ENCODE measurements around the gene ATP1B3.
A peak's percentile ranks its signal among the peaks of the same experiment; 100 is the strongest.

The ATP1B3 gene

DNA sequence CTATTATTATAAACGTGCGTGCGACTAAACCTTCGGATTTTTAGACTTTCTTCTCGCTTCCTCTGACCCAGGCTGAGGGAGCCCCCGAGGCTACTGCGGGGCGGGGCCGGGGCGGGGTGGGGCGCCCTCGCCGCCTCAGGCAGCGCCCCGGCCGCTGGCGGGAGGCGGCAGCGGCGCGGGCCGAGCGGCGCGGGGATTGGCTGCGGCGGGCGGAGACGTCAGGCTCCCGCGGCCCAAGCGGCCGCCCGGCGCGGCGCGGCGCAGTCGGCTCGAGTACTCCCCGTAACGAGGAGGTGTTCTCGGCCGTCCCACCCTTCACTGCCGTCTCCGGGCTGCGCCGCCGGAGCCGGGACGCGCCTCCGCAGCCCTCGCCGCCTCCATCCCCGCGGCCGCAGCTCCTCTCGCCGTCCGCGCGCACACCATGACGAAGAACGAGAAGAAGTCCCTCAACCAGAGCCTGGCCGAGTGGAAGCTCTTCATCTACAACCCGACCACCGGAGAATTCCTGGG is at the start of gene ATP1B3:
ATP1B3 (plus strand) TSS at position 263 of the 510 bp plus-strand sequence; CDS start at position 422, 159 bp downstream.
- TF ChIP-seq, protein P1, sequence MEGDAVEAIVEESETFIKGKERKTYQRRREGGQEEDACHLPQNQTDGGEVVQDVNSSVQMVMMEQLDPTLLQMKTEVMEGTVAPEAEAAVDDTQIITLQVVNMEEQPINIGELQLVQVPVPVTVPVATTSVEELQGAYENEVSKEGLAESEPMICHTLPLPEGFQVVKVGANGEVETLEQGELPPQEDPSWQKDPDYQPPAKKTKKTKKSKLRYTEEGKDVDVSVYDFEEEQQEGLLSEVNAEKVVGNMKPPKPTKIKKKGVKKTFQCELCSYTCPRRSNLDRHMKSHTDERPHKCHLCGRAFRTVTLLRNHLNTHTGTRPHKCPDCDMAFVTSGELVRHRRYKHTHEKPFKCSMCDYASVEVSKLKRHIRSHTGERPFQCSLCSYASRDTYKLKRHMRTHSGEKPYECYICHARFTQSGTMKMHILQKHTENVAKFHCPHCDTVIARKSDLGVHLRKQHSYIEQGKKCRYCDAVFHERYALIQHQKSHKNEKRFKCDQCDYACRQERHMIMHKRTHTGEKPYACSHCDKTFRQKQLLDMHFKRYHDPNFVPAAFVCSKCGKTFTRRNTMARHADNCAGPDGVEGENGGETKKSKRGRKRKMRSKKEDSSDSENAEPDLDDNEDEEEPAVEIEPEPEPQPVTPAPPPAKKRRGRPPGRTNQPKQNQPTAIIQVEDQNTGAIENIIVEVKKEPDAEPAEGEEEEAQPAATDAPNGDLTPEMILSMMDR (conservative IDR thresholded peaks at IDR 0.05), result no peak
- H3K27ac ChIP-seq, result peak within 1 kb of the TSS; percentile 90

DNA sequence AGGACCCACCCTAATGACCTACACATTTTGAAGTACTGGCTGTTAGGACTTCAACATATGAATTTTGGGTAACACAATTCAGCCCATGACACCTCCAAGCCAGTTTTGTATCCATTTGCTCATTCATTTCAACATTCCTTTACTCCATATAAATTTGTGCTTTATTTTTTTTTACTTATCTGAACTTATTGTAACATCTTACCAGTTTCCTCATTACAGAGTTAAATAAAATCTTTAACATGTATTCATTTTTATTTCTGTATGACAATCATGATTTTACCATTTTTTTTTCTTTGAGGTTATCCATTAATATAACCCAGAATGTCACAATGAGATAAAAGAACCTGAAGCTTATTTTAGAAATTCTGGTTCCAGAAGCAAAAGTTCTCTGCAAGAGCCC is 48.0 kb upstream of the ATP1B3 start:
- 0 out of 2 replicates have a peak overlapping the region, but pooled peaks have one; percentile 13 for H3K27ac ChIP-seq
- TF ChIP-seq, protein P1 (conservative IDR thresholded peaks at IDR 0.05), result no peak

DNA sequence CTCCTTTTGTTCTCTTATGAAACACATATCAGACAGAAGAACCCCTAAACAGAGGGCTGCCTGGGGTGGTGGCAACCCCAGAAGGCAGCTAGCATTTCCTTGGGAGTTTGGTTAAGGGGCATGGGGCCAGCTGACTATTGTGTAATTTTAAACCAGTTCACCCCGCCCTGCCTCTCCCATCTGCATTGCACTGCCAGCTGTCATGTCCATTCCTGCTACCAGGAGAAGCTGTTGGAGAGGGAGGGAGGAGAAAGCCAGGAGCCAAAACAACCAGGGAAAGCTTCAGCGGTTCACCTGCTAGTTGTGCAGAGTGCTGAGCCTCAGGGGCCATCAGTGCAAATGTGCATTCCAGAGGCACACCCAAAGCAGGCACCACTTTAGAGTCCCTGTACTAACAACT is 47.6 kb upstream of the ATP1B3 start:
- 0 out of 2 replicates have a peak overlapping the region, but pooled peaks have one; percentile 13 for H3K27ac ChIP-seq
- TF ChIP-seq, protein P1 (conservative IDR thresholded peaks at IDR 0.05), result no peak

- TF ChIP-seq, protein P1 (conservative IDR thresholded peaks at IDR 0.05), result no peak
- H3K27ac ChIP-seq, result no peak overlapping the region
Measured at GRCh38 chr3:141830508-141830907, 45.9 kb upstream of the ATP1B3 start.

DNA sequence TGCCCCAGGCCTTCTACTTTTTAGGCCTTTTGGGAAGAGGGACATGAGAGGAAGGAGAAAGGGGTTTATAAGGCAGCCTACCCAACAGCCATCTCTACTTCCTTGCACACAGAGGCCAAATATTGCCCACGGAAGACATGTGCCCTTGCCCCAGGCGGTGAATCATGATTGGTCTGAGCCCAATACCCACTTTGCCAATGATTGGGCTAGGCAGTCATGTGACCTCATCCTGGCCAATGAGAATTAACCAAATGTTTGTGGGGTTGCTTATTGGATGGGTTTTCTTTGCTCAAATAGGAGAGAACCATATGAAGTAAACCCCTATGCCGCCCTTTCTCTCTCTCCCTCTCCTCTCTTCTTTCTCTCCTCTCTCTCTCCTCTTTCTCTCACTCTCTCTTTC is 42.2 kb upstream of the ATP1B3 start:
- H3K27ac ChIP-seq, result no peak overlapping the region
- TF ChIP-seq, protein P1 (conservative IDR thresholded peaks at IDR 0.05), result no peak

DNA sequence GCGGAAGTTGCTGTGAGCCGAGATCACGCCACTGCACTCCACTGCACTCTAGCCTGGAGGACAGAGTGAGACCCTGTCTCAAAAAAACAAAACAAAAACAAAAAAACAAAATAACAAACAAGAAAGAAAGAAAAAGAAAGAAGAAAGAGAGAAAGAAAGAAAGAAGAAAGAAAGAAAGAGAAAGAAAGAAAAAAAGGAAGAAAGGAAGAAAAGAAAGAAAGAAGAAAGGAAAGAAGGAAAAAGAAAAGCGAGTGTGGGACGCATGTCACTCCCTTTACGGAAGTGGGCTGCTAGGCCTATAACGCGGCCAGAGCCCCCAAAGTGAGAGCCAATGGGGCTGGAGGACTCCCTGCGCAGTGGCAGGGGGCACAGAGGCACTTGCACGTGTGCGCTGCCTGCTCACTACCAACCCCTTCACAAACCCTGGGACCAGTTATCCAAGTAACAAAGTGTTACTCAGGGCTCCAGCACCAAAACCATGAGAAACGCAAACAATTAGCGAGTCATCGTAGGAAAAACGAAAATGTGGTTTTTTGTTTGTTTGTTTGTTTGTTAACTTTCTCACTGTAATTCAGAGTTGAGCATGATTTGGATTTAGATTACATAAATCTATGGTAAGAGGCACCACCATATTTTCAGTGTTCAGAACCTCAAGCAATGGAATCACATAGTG is 40.8 kb upstream of the ATP1B3 start:
- TF ChIP-seq, protein P1 (conservative IDR thresholded peaks at IDR 0.05), result no peak
- H3K27ac ChIP-seq, result no peak overlapping the region

DNA sequence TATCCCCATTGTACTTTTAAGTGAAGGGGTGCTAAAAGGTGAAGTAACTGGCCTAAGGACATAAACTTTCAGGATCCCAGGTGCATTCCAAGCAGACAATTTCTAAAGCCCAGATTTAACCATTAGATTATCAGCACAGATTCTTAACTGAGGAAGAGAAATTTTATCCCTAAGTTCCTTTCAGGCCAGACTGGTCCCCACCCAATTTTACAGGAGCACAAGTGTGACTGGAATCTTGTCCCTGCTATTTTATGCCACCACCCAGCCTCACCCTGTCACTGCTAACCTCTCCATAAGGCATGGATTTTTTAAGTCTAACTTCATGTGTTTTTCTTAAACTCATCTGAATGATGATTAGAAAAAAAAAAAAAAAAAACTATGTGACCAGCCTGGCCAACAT is 37.1 kb upstream of the ATP1B3 start:
- H3K27ac ChIP-seq, result no peak overlapping the region
- TF ChIP-seq, protein P1 (conservative IDR thresholded peaks at IDR 0.05), result no peak
